OCI-M2 (cell line): ENCODE results near the gene ARHGAP6.

Source experiments
- DNase-seq: peaks from one replicate; lab custom pipeline; 2025; ENCODE audit not compliant: unreplicated experiment; lab: John Stamatoyannopoulos, UW

The ARHGAP6 gene

GRCh38 chrX:11464836-11465463 is 200.8 kb downstream of the ARHGAP6 start:
- DNase-seq: no peak

GRCh38 chrX:11464380-11464779 is 201.3 kb downstream of the ARHGAP6 start:
- no peak for DNase-seq

GRCh38 chrX:11462648-11463047 is 203.1 kb downstream of the ARHGAP6 start:
- no peak for DNase-seq

- DNase-seq: no peak
Measured at GRCh38 chrX:11462136-11462535, 203.6 kb downstream of the ARHGAP6 start.

DNA sequence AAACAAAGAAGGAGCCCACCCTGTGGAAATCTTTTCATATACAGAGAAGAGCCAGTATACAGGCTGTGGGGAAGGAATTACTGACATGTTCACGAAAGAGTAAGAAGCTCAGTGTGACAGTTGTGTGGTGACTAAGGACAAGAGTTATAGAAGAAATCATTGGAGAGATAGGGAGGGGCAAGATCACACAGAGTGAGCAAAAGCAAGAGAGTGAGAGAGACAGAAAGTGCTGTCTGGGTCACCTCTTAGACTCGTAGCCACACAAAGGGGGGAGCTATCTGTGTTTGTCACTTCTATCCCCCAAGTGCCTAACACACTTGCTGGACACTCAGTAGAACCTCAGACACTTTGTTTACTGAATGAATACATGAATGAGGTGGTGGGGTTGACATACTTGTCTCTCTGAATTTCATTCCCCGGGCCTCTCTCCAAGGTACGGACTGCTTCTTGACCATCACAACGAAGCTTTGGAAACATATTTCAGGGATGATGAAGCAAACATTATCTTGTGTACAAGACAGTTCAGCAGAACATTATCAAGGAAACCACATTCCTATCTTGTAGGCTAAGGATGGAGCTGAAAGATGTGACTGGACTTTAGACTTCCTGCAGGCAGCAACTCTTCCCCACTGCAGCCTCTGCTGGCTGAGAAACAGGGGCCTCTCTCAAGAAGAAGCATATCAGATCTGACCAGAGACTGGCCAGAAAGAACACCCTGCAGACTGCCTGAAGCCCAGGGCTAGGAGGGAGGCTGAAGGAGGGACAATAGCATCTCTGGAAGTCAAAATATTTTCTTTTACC is 204.3 kb downstream of the ARHGAP6 start:
- DNase-seq: peak; percentile 82

DNA sequence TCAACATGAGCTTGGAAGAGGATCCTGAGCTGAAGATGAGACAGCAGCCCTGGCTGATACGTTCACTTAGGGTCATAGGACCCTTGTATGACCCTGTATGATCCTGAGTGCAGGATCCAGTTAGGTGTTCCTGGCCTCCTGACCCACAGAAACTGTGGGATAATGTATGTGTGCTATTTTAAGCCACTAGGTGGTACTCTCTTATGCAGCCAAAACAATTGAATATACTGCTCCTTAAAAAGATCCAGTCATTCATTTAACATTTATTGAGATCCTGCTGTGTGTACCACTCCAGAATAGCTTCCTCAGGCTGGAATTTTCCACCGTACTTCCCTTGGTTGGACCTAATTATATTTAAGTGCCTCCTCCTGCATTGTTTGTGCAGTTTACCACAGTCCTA is 205.4 kb downstream of the ARHGAP6 start:
- no peak for DNase-seq

DNA sequence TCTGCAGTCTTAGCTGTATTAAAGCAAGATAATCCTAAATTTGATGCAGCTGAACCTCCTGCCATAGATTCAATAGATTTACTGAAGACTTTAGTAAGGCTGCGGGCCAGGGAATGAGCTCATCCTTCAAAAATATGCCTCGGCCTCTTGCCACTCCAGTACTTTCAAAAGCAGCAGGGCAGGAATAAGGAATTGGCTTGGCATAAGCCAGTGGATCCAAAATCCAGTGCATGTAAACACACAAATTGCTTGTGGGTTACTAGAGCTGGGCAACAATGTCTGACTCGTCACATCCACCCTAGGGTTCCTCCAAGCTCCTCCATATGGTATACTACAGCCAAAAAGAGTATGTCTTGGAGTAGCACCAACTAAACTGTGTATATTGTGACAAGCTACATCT is 207.6 kb downstream of the ARHGAP6 start:
- no peak for DNase-seq

DNA sequence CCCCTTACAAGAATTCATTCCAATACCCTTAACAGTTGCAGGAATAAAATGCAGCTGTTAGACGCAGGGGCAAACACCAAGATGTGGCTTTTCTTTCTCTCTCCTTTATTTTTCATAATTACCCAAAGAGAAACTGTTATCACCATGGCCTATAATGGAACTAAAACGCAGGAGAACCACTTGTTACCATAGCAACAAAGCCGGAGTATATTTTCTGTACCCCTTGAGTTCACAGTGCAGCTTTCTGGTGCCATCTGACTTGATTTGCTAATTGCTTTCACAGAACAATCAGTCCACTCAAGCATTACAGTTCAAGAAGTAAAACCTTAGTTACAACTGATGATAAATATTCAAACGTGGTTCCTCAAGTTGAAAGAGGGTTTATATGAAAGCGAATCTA is 214.6 kb downstream of the ARHGAP6 start:
- DNase-seq: no peak

DNA sequence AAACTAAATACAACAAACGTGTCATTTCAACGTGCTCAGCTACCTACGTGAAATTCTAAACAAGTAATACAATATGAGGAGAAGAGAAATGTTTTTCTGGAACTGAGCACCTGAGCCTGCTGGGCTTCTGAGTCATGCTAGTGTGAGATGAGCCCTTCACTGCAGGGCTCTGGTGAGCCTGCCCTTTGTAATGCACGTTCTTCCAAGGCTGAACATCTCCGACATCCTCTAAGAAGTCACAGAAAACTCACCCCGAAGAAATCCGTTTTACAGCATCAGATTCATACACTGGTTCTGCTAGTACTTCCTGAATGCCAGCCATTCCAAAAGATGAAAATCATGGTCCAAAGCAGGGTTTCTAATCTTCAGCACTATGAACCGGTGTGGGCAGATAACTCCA is 215.4 kb downstream of the ARHGAP6 start:
- no peak for DNase-seq

DNA sequence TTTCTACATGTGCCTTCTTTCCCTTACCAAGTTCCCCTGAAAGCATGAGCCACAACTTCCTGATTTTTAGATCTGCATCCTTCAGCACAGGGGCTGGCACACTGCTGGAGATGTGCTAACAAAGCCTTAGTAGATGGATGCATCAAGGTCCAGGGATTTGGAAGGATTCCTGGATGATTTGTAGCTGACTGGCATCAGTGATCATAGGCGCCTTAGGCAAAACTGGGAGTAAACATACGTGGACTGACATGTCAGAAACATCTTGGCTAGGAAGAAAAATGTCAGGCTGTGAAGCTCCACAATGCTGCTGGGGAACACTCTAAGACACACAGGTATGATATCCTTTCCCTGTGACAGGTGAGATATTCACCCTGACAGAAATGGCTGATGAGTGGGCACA is 216.1 kb downstream of the ARHGAP6 start:
- no peak for DNase-seq

DNA sequence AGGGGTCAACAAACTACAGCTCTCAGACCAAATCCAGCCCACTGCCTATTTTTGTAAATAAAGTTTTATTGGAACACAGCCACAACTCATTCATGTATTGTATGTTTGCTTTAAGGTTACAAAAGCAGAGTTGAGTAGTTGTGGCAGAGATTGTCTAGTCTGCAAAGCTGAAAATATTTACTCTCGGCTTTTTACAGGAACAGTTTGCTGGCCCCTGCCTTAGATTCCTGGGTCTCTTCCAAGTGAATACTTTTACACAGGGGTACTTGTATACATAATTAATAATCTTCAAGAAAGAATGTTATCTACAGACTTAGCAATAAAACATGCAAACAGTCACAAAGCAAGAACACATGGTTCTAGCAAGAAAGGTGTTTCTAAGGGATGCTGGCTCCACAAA is 218.3 kb downstream of the ARHGAP6 start:
- no peak for DNase-seq

DNA sequence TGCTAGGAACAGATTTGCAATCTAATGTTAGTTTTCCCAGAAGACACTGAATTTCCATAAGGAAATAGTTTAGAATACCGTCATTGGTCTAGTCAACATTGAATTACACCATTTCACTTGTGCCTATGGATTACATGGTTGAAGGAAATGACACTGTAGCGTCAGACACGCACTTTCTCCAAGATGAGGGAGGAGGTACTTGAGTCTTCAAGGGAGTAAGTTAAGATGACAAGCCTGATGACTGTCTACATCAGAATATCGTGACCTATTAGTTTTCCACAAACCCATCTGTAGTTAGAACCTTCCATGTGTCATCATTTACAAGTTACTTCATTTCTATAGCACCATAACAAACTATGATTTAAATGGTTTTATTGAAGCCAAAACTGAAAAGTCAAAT is 218.8 kb downstream of the ARHGAP6 start:
- DNase-seq: no peak

GRCh38 chrX:11446336-11446735 is 219.4 kb downstream of the ARHGAP6 start:
- no peak for DNase-seq

DNA sequence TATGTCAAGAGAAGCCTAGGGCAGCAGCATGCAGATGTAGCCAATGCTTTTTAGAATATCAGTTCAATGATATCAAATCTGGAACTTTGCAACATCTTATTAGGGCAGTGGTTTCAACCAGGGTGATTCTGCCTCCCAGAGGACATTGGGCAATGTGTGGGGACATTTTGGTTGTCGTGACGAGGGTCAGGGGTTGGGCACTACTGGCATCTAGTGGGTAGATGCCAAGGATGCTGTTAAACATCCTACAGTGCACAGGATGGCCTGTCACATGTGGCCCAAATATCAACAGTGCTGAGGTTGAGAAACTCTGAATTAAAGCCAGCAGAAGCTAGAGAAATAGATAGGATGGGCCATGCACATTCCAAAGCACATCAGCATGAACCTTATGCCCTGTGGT is 220.2 kb downstream of the ARHGAP6 start:
- no peak for DNase-seq

DNA sequence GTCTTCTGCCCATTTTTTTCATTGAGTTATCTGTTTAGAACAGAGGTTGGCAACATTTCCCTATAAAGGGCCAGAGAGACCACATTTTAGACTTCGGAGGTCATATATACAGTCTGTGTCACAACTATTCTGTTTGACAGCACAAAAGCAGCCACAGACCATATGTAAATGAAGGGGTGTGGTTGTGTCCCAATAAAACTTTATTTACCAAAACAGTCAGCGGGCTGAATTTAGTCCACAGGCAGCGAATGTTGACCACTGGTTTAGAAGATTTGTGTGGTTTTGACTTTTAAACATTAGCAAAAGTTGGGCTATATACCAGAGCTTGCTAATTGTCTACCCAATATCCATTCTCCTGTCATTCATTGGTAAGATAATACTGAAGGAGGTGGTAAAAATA is 221.7 kb downstream of the ARHGAP6 start:
- DNase-seq: no peak

DNA sequence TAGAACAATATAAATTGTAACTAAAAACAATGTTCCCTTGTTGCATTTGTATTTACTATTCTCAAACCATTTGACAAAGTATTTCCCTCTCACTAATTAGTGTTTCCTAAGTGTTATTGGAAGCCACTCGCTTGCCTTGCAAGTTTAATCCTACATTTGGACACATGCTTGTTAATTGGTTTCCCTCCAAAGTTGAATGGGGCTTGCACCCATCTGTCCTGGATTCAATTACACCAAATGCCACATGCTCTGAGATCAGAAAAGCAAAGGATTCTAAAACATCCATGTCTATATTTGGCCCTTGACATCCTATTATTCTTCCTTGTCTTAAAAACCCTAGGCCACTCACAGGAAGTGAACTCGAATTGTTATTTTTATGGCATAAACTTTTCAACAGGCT is 225.9 kb downstream of the ARHGAP6 start:
- DNase-seq: no peak

- no peak for DNase-seq
Measured at GRCh38 chrX:11438767-11439166, 227.0 kb downstream of the ARHGAP6 start.

DNA sequence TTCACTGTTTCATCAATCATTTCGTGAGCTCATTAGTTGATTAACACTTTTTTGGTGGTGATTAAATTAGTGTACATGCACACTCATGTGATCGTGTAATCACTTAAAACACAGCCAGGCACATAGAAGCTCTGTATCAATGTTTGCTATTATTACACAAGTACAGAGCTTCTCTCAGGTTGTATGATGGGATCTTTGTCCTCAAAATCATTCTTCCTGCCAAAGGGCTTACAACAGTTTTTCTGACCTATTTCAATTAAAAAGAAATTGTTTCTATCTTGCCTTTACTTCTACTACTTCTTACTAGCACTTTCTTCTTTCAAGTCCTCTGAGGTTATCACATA is 227.4 kb downstream of the ARHGAP6 start:
- DNase-seq: no peak

- DNase-seq: no peak
Measured at GRCh38 chrX:11437642-11438379, 227.9 kb downstream of the ARHGAP6 start.

GRCh38 chrX:11435568-11435967 is 230.2 kb downstream of the ARHGAP6 start:
- no peak for DNase-seq

DNA sequence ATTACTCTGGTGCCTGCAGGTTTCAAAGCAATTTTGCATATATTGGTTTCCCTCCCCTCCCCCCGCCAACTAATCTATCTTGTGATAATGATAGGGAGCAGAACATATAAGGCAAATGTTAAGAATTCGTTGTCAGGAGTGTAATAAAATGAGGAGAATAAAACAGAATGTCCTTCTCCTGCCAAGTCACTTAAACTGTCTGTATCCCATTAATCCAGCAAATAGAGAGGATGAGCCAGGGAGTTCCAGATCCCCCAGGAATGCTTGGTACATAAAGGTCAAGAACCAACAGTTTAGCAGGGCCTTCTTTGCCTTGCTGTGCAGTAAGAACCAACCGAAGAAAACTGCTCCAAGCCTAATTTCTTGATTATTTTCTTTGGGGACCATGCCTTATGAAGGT is 231.1 kb downstream of the ARHGAP6 start:
- no peak for DNase-seq

- no peak for DNase-seq
Measured at GRCh38 chrX:11431786-11432185, 233.9 kb downstream of the ARHGAP6 start.
